ENCODE measurements around the gene DOK1.

- TF ChIP-seq, protein P1, sequence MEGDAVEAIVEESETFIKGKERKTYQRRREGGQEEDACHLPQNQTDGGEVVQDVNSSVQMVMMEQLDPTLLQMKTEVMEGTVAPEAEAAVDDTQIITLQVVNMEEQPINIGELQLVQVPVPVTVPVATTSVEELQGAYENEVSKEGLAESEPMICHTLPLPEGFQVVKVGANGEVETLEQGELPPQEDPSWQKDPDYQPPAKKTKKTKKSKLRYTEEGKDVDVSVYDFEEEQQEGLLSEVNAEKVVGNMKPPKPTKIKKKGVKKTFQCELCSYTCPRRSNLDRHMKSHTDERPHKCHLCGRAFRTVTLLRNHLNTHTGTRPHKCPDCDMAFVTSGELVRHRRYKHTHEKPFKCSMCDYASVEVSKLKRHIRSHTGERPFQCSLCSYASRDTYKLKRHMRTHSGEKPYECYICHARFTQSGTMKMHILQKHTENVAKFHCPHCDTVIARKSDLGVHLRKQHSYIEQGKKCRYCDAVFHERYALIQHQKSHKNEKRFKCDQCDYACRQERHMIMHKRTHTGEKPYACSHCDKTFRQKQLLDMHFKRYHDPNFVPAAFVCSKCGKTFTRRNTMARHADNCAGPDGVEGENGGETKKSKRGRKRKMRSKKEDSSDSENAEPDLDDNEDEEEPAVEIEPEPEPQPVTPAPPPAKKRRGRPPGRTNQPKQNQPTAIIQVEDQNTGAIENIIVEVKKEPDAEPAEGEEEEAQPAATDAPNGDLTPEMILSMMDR (optimal IDR thresholded peaks at IDR 0.05 in 1 of 3, IDR thresholded peaks at IDR 0.05 in 1 of 3, conservative IDR thresholded peaks at IDR 0.05 in 1 of 3; ENCODE audit: extremely low read depth in 1 of 3, insufficient read depth in 2 of 3, low read length in 3 of 3): no peak
- no peak for TF ChIP-seq EZH2 (IDR thresholded peaks at IDR 0.05; ENCODE audit: low read length)
Observed at GRCh38 chr2:74566076-74566753, 11.7 kb downstream of the DOK1 start.
